ENCODE results near the gene MID1.

MID1 gene

GRCh38 chrX:10557166-10557565 is 63.2 kb downstream of the MID1 start:
- Histone ChIP-seq H3K36me3 (ENCODE audit: low read depth) (no peaks in the 10 kb centered on the region), H3K4me3 (ENCODE audit: severe bottlenecking) (no peak overlapping the region), H3K27ac (ENCODE audit: poor library complexity, severe bottlenecking) (no peak overlapping the region), H3K9me3 (ENCODE audit: severe bottlenecking) (no peaks in the 10 kb centered on the region), H3K4me1 (ENCODE audit: insufficient read depth, poor library complexity, severe bottlenecking) (no peaks in the 10 kb centered on the region), H3K27me3 (ENCODE audit: insufficient read depth, poor library complexity, severe bottlenecking) (no peaks in the 10 kb centered on the region)
- DNase-seq (ENCODE audit: low spot score) (no peak), ATAC-seq (ENCODE audit: low read depth) (no peak)
- TF ChIP-seq CTCF (IDR thresholded peaks at IDR 0.05; ENCODE audit: poor library complexity, severe bottlenecking): no peak

DNA sequence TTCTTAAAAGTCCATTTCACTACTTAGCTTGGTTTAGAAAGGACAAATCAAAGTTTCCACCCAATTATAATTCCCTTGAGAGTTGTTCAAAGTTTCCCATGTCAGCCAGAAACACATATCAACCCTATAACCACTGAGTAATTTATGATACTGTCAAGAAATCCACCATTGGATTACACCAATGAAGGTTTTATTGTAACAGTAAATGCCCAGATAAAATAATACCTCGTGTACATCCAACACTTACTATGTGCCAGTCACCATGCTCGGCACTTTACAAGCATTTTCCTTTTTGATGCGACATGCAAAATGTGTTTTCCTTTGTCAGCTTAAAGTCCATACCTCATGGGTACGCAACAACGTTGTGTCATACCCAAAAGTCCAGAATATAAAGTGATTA is 64.0 kb downstream of the MID1 start:
- no peak overlapping the region for H3K27ac ChIP-seq (ENCODE audit: poor library complexity, severe bottlenecking)
- no peak for DNase-seq (ENCODE audit: low spot score)
- H3K9me3 ChIP-seq (ENCODE audit: severe bottlenecking): no peaks in the 10 kb centered on the region
- H3K4me1 ChIP-seq (ENCODE audit: insufficient read depth, poor library complexity, severe bottlenecking): no peaks in the 10 kb centered on the region
- no peak for TF ChIP-seq CTCF (IDR thresholded peaks at IDR 0.05; ENCODE audit: poor library complexity, severe bottlenecking)
- no peaks in the 10 kb centered on the region for H3K27me3 ChIP-seq (ENCODE audit: insufficient read depth, poor library complexity, severe bottlenecking)
- H3K4me3 ChIP-seq (ENCODE audit: severe bottlenecking): no peak overlapping the region
- H3K36me3 ChIP-seq (ENCODE audit: low read depth): no peaks in the 10 kb centered on the region
- ATAC-seq (ENCODE audit: low read depth): no peak

GRCh38 chrX:10555846-10556245 is 64.5 kb downstream of the MID1 start:
- no peak overlapping the region for H3K4me3 ChIP-seq (ENCODE audit: severe bottlenecking)
- H3K9me3 ChIP-seq (ENCODE audit: severe bottlenecking): no peaks in the 10 kb centered on the region
- no peak for DNase-seq (ENCODE audit: low spot score)
- no peak for TF ChIP-seq CTCF (IDR thresholded peaks at IDR 0.05; ENCODE audit: poor library complexity, severe bottlenecking)
- H3K4me1 ChIP-seq (ENCODE audit: insufficient read depth, poor library complexity, severe bottlenecking): no peaks in the 10 kb centered on the region
- H3K27me3 ChIP-seq (ENCODE audit: insufficient read depth, poor library complexity, severe bottlenecking): no peaks in the 10 kb centered on the region
- no peaks in the 10 kb centered on the region for H3K36me3 ChIP-seq (ENCODE audit: low read depth)
- ATAC-seq (ENCODE audit: low read depth): no peak
- H3K27ac ChIP-seq (ENCODE audit: poor library complexity, severe bottlenecking): no peak overlapping the region

GRCh38 chrX:10554612-10555270 is 65.6 kb downstream of the MID1 start:
- ATAC-seq (ENCODE audit: low read depth) (no peak), DNase-seq (ENCODE audit: low spot score) (no peak)
- H3K9me3 ChIP-seq (ENCODE audit: severe bottlenecking): no peaks in the 10 kb centered on the region
- H3K4me3 ChIP-seq (ENCODE audit: severe bottlenecking): no peak overlapping the region
- H3K27ac ChIP-seq (ENCODE audit: poor library complexity, severe bottlenecking): no peak overlapping the region
- no peaks in the 10 kb centered on the region for H3K4me1 ChIP-seq (ENCODE audit: insufficient read depth, poor library complexity, severe bottlenecking)
- TF ChIP-seq CTCF (IDR thresholded peaks at IDR 0.05; ENCODE audit: poor library complexity, severe bottlenecking): no peak
- H3K36me3 ChIP-seq (ENCODE audit: low read depth): no peaks in the 10 kb centered on the region
- H3K27me3 ChIP-seq (ENCODE audit: insufficient read depth, poor library complexity, severe bottlenecking): no peaks in the 10 kb centered on the region

DNA sequence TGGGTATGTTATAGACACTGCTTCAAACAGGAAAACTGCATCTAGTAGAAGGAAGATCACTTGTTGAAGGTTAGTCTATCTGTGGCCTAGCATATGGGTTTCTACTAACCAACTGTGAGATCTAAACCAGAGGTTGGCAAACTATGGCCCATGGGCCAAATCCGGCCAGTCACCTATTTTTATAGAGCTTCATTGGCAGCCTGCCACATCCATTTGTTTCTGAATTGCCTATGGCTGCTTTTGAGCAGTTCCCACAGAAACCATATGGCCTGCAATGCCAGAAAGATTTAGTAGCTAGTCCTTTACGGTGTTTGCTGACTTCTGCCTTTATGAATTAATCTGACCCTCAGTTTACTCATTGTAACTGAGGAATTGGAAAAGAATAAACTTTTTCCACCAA is 71.1 kb downstream of the MID1 start:
- Histone ChIP-seq H3K9me3 (ENCODE audit: severe bottlenecking) (no peaks in the 10 kb centered on the region), H3K36me3 (ENCODE audit: low read depth) (no peaks in the 10 kb centered on the region), H3K27me3 (ENCODE audit: insufficient read depth, poor library complexity, severe bottlenecking) (no peaks in the 10 kb centered on the region), H3K4me1 (ENCODE audit: insufficient read depth, poor library complexity, severe bottlenecking) (no peaks in the 10 kb centered on the region), H3K4me3 (ENCODE audit: severe bottlenecking) (no peak overlapping the region), H3K27ac (ENCODE audit: poor library complexity, severe bottlenecking) (no peak overlapping the region)
- ATAC-seq (ENCODE audit: low read depth): no peak
- no peak for DNase-seq (ENCODE audit: low spot score)
- TF ChIP-seq CTCF (IDR thresholded peaks at IDR 0.05; ENCODE audit: poor library complexity, severe bottlenecking): no peak

Data from RWPE2 (cell line).